ENCODE data around the gene VANGL1.

- no peak for TF ChIP-seq CTCF (IDR thresholded peaks at IDR 0.05)
- no peak for TF ChIP-seq POLR2A (IDR thresholded peaks at IDR 0.05)
Observed at GRCh38 chr1:115613767-115614166, 28.0 kb upstream of the VANGL1 start.

All from lower leg skin (tissue), 3 donors.